ENCODE measurements around the gene HOOK2. TPM values are rescaled to one million over a fixed set of nuclear protein-coding genes. Genes with fewer than 3 reads are reported as not detected.

Gene HOOK2
- total and polyA plus RNA-seq, 2 of the 13 experiments (the other 11 are each of a cell fraction or from before 2014, with no cell fraction given), result 9.2 to 12.9 TPM

GRCh38 chr19:12766051-12766521 lies 9.3 kb downstream of the HOOK2 start (continued):
- TF ChIP-seq GLI4 (CRISPR knock-in tag; IDR thresholded peaks at IDR 0.05; ENCODE audit: borderline replicate concordance) (no peak), TEAD2 (CRISPR knock-in tag; IDR thresholded peaks at IDR 0.05) (no peak), CCDC6 (CRISPR knock-in tag; IDR thresholded peaks at IDR 0.05) (no peak), PHB2 (IDR thresholded peaks at IDR 0.05; ENCODE audit: partially characterized antibody) (no peak), ZNF607 (CRISPR knock-in tag; IDR thresholded peaks at IDR 0.05; ENCODE audit: borderline replicate concordance) (0 out of 2 replicates have a peak, but pooled peaks have one; percentile 19), ZNF83 (CRISPR knock-in tag; IDR thresholded peaks at IDR 0.05; ENCODE audit: borderline replicate concordance) (peak; percentile 49; the same call in 1 of the 2 replicates), ZNF256 (CRISPR knock-in tag; conservative IDR thresholded peaks at IDR 0.05) (no peak), NR2C2 (CRISPR knock-in tag; IDR thresholded peaks at IDR 0.05; ENCODE audit: borderline replicate concordance) (no peak), SNAPC2 (CRISPR knock-in tag; IDR thresholded peaks at IDR 0.05) (no peak), HNF4G (IDR thresholded peaks at IDR 0.05; ENCODE audit: borderline replicate concordance, low read depth, low read length) (no peak), HNF4G (CRISPR knock-in tag; IDR thresholded peaks at IDR 0.05; ENCODE audit: borderline replicate concordance, low read depth) (0 out of 2 replicates have a peak, but pooled peaks have one; percentile 72), TEAD3 (CRISPR knock-in tag; optimal IDR thresholded peaks at IDR 0.05; ENCODE audit: borderline replicate concordance) (peak; percentile 50), ZNF234 (CRISPR knock-in tag; conservative IDR thresholded peaks at IDR 0.05) (no peak), KLF11 (CRISPR knock-in tag; IDR thresholded peaks at IDR 0.05) (no peak), SUZ12 (IDR thresholded peaks at IDR 0.05; ENCODE audit: low read depth, low read length) (no peak), ZFP82 (CRISPR knock-in tag; IDR thresholded peaks at IDR 0.05; ENCODE audit: borderline replicate concordance) (no peak), SRF (IDR thresholded peaks at IDR 0.05; ENCODE audit: low read depth, low read length) (no peak), CEBPG (CRISPR knock-in tag; IDR thresholded peaks at IDR 0.05) (no peak), RBAK (CRISPR knock-in tag; IDR thresholded peaks at IDR 0.05) (no peak), BCL3 (CRISPR knock-in tag; IDR thresholded peaks at IDR 0.05) (no peak), HNRNPH1 (optimal IDR thresholded peaks at IDR 0.05; ENCODE audit: low read depth, low read length) (no peak), ELF3 (CRISPR knock-in tag; IDR thresholded peaks at IDR 0.05) (peak; percentile 47; the same call in 1 of the 2 replicates), SRSF9 (IDR thresholded peaks at IDR 0.05; ENCODE audit: borderline replicate concordance, insufficient read depth, low read depth, low read length, poor library complexity, severe bottlenecking) (no peak), ZFP36 (IDR thresholded peaks at IDR 0.05; ENCODE audit: borderline replicate concordance, low read depth, low read length, partially characterized antibody) (no peak), ZSCAN9 (CRISPR knock-in tag; IDR thresholded peaks at IDR 0.05; ENCODE audit: borderline replicate concordance) (no peak), KAT2B (IDR thresholded peaks at IDR 0.05; ENCODE audit: borderline replicate concordance, low read depth, low read length) (no peak), ZBTB3 (CRISPR knock-in tag; IDR thresholded peaks at IDR 0.05; ENCODE audit: borderline replicate concordance, low read depth) (no peak)
- TF ChIP-seq, protein P1, sequence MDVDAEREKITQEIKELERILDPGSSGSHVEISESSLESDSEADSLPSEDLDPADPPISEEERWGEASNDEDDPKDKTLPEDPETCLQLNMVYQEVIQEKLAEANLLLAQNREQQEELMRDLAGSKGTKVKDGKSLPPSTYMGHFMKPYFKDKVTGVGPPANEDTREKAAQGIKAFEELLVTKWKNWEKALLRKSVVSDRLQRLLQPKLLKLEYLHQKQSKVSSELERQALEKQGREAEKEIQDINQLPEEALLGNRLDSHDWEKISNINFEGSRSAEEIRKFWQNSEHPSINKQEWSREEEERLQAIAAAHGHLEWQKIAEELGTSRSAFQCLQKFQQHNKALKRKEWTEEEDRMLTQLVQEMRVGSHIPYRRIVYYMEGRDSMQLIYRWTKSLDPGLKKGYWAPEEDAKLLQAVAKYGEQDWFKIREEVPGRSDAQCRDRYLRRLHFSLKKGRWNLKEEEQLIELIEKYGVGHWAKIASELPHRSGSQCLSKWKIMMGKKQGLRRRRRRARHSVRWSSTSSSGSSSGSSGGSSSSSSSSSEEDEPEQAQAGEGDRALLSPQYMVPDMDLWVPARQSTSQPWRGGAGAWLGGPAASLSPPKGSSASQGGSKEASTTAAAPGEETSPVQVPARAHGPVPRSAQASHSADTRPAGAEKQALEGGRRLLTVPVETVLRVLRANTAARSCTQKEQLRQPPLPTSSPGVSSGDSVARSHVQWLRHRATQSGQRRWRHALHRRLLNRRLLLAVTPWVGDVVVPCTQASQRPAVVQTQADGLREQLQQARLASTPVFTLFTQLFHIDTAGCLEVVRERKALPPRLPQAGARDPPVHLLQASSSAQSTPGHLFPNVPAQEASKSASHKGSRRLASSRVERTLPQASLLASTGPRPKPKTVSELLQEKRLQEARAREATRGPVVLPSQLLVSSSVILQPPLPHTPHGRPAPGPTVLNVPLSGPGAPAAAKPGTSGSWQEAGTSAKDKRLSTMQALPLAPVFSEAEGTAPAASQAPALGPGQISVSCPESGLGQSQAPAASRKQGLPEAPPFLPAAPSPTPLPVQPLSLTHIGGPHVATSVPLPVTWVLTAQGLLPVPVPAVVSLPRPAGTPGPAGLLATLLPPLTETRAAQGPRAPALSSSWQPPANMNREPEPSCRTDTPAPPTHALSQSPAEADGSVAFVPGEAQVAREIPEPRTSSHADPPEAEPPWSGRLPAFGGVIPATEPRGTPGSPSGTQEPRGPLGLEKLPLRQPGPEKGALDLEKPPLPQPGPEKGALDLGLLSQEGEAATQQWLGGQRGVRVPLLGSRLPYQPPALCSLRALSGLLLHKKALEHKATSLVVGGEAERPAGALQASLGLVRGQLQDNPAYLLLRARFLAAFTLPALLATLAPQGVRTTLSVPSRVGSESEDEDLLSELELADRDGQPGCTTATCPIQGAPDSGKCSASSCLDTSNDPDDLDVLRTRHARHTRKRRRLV (CRISPR knock-in tag; IDR thresholded peaks at IDR 0.05), result no peak

Measured in HepG2 (cell line).